DMS 273 (cell line): ENCODE measurements around the gene RPL27.
A peak's percentile ranks its signal among the peaks of the same experiment; 100 is the strongest.
"Not testable (repeated sequence)": the region's sequence is repeated elsewhere in the genome, so short reads cannot be mapped to it uniquely, and the experiment has no call there.

ENCODE experiments used
- DNase-seq: peaks from one replicate; lab custom pipeline; 2025; ENCODE audit not compliant: unreplicated experiment; lab: John Stamatoyannopoulos, UW

Gene RPL27

GRCh38 chr17:42992872-42993271 is 5.3 kb upstream of the RPL27 start:
- no peak for DNase-seq

GRCh38 chr17:42993913-42994312 is 4.3 kb upstream of the RPL27 start:
- DNase-seq = not testable (repeated sequence)

GRCh38 chr17:42997390-42997983 is 732 bp upstream of the RPL27 start:
- peak; percentile 55 for DNase-seq

- no peak for DNase-seq
Observed at GRCh38 chr17:42999003-42999525, 845 bp downstream of the RPL27 start.

- not testable (repeated sequence) for DNase-seq
Observed at GRCh38 chr17:43000894-43001293, 2.7 kb downstream of the RPL27 start.

- DNase-seq = peak; percentile 87
Observed at GRCh38 chr17:43003542-43004172, 5.4 kb downstream of the RPL27 start.

GRCh38 chr17:43006639-43007551 is 8.7 kb downstream of the RPL27 start, which contains the start of gene IFI35:
TSS of gene IFI35 (plus strand) at chr17:43006784. CDS start at chr17:43006948, 164 bp downstream.
- DNase-seq = peak; percentile 91

- DNase-seq = no peak
Observed at GRCh38 chr17:43010667-43011308, 12.6 kb downstream of the RPL27 start.

- no peak for DNase-seq
Observed at GRCh38 chr17:43011728-43012472, 13.7 kb downstream of the RPL27 start.

GRCh38 chr17:43013296-43013695 is 15.1 kb downstream of the RPL27 start:
- no peak for DNase-seq

GRCh38 chr17:43014020-43014648 is 15.9 kb downstream of the RPL27 start:
- DNase-seq = no peak

GRCh38 chr17:43014649-43015542 is 16.7 kb downstream of the RPL27 start:
- no peak for DNase-seq

- no peak for DNase-seq
Observed at GRCh38 chr17:43015579-43015978, 17.4 kb downstream of the RPL27 start.

- no peak for DNase-seq
Observed at GRCh38 chr17:43016216-43016615, 18.0 kb downstream of the RPL27 start.

GRCh38 chr17:43018008-43018853 is 20.0 kb downstream of the RPL27 start:
- DNase-seq = peak; percentile 68

GRCh38 chr17:43018932-43019331 is 20.7 kb downstream of the RPL27 start:
- no peak for DNase-seq

- DNase-seq = no peak
Observed at GRCh38 chr17:43019418-43019817, 21.2 kb downstream of the RPL27 start.

- no peak for DNase-seq
Observed at GRCh38 chr17:43020030-43020621, 21.9 kb downstream of the RPL27 start.
